GM18502 (cell line): ENCODE measurements around the gene SSBP1.
"Not testable (repeated sequence)": the region's sequence is repeated elsewhere in the genome, so short reads cannot be mapped to it uniquely, and the experiment has no call there.

Experiments used
- ATAC-seq: cut with Tn5 transposase; IDR thresholded peaks from one replicate; pipeline ENCODE4 v1.9.1; 2021; ENCODE audit warnings: mild to moderate bottlenecking; ENCODE audit not compliant: unreplicated experiment, poor library complexity

Gene SSBP1, protein sequence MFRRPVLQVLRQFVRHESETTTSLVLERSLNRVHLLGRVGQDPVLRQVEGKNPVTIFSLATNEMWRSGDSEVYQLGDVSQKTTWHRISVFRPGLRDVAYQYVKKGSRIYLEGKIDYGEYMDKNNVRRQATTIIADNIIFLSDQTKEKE

DNA sequence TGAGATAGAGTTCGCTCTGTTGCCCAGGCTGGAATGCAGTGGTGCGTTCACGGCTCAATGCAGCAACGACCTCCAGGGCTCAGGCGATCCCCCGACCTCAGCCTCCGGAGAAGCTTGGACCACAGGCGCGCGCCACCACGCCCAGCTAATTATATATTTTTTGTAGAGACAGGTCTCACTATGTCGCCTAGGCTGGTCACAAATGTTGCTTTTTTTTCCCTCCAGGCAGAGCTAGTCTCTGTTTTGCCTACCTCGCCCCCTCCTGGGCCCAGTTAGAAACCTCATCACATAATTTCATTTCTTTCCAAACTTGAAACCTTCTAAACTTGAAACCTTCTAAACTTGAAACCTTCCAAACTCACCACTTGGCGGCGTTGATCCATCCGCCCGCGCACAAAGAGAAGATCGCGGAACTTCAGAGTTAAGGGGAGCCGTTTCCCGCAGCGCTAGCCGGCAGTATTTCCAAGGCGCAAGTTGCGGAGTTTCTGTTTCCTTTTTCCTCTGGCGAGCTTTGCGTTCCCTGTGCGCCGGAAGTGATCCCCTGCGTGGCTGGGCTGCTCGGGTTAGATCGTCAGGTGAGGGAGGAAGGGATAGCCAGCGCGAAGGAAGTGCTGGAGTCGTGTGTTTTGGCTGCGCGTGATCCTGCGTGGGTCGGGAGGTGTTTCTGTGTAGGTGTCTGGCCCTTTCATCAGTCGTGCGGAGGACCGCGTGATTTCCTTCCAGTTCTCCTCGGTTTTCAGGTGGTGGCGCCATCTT lies at the start of gene SSBP1:
Gene SSBP1 (plus strand): TSS at position 523 of the 756 bp plus-strand sequence. CDS start 809 bp downstream, outside the sequence.
- ATAC-seq, result peak; percentile 89

DNA sequence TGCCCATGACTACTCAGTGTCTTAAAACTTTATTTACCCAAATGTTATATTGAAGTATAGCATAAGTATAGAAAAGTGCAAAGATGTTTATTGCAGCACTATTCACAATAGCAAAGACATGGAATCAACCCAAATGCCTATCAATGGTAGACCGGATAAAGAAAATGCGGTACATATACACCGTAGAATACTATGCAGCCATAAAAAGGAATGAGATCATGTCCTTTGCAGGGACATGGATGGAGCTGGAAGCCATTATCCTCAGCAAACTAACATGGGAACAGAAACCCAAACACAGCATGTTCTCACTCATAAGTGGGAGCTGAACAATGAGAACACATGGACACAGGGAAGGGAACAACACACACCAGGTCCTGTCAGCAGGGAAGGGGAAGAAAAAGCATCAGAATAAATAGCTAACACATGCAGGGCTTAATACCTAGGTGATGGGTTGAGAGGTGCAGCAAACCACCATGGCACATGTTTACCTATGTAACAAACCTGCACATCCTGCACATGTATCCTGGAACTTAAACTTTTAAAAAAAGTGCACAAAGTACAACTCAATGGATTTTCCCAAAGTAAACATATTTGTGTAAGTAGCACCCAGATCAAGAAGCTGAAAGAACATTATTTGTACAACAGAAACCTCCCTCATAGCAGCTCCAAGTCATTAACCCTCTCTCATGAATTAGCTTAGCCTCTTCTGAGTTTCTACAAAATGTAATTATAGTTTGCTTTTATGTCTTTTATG lies 48.9 kb upstream of the SSBP1 start:
- not testable (repeated sequence) for ATAC-seq

DNA sequence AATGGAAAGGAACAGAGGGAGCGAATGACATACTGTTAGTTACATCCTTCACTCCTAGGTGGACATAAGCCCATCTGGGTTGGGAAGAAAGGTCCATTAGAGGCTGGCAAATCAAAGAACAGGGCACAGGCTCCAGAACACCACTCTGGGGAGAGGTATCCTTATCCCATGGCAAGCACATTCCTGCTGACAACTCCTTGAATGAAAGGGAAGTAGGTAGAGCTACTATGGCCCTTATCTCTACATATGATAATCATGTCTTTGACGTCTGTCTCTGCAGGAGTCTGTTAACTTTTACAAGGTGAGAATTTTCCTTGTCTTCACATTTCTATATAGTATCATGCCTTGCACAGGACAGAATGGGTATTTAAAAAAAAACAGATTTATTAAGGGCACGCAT lies 46.6 kb upstream of the SSBP1 start:
- ATAC-seq, result no peak

DNA sequence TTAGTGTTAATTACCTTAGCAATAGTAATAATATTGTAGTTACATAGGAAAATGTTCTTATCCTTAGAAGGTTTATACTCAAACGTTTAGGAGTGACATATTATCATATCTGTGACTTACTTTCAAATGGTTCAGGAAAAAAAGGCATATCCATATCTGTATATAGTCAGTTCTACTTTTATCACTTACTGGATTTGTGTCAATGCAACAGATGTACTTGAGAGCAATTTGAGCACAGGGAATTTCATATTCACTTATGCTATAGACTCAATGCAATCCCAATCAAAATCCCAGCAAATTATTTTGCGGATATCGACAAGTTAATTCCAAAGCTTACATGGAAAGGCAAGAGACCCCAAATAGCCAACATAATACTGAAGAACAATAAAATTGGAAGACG lies 46.2 kb upstream of the SSBP1 start:
- no peak for ATAC-seq

DNA sequence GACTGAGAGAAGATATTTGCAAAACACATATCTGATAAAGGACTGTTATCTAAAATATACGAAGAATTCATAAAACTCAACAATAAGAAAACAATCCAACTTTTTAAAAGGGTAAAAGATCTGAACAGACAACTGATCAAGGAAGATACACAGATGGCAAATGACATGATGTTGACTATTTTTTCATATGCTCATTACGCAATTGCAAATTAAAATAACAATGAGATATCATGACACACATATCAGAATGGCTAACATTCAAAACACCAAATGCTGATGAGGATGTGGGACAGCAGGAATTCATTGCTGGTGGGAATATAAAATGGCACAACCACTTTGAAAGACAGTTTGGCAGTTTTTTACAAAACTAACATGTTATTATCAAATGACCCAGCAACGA lies 45.1 kb upstream of the SSBP1 start:
- no peak for ATAC-seq

DNA sequence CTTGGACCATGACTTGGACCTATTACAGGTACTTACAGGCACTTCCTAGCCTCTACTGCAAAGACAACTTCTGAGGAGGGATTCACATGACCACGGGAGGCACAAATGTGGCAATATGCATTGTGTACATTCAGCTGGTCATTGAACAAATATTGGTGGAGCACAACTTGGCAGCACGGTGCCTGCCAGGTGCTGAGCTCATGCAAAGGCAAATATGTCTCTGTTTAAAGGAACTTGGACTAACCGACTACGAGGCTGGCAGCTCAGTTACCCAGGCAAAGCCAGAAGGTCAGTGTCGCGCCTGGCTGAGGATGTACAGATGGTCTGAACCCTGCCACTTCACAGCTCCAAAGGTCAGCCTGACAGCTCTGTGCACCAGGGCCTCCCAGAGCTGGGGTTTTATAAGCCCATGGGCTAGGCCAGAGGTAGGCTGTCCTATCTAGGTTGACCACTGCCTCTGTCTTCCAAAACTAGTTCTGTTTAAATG lies 42.3 kb upstream of the SSBP1 start:
- ATAC-seq, result no peak

DNA sequence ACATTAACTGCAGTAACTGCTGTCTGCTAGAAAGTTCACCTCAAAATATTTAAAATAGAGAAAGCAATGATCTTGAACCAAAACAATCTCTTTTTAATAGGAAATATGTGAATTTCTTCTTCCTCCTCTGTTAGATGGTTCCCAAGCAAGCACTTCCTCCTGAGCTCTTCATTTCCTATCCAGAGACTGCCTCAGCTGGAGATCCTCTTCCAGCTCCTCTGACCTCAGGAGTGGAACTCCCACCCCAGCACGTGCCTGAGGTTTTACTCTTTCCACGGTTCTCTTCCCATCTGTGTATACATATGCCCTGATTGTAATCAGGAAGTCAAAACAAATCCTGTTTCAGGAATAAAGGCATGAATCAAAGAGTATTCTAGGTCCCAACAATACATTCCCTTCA lies 41.8 kb upstream of the SSBP1 start:
- no peak for ATAC-seq

DNA sequence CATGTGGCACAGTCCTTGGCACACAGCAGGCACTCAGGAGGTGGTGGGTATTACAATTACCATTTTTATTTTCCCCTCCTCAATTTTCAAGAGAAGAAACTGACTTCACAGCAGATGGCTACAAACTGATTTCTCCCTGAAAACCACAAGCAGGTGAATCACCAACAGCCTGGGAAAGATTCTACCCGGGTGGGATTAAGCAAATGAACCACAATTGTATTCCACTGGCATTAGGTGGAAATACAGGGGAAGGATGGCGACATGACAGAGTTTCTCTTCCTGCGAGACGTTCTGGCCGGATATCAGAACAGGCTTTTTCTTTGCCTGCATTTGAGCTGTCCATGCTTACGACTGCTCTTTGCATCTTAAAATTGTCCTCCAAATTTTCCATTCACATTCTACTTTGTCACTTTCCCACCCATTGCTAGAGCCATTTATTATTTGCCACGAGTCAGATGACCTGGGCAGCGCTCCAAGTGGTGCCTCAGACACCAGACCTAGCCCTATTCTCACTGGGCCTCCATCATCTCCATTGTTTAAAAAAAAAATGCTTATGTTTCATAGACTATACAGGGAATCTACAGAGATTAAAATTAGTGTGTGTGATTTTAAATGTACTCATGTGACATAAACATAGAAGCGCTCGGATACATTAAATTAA lies 40.8 kb upstream of the SSBP1 start:
- ATAC-seq, result no peak

DNA sequence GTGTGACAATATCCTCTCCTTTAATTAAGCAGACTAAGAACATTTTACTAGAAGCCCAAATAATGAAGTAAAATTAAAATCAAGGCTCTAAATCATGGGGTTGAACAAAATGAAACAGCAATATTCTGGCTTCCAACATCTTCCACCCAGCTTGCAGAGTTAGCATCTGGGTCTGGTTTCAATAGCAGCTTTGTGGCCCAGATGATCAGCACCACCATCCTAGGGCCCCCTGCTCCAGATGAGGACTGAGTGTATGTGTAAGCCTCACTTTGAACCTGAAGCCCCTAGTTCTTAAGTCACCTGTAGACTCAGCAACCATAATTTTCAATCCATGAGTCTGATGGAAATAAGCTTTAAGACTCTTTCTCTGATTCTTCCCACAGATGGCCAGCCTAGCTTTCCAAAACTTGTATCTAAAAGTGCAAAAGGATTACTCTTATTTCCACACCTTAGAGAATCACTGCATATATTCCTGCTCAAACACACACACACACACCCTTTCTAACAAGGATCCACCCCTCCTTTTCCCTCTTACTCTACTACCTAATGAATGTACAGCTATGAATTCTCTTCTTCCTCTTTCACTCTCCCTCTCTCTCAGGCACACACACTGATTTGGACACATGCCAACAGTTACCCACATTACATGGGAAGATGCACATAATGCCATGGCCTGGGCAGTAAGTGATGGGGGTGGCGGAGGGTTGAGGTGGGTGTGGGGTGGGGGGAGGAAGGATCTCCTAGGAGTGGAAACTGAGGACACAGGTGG lies 39.7 kb upstream of the SSBP1 start:
- no peak for ATAC-seq

DNA sequence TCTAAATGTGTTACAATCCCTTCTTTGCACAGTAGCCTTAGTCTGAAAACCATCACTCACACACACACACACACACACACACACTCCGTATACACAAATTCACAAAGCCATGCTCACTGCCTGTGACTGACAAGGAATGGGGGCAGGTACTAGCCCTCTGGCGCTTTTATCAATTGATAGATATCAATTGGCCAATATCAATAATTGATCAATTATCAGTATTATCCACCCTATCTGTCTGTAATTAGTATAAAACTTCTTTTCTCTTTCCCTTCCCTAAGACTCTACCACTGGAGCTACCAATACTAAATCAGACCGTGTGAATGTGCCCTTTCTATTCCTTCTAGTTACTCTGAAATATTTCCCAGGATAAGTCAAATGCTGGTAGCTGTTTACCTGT lies 38.3 kb upstream of the SSBP1 start:
- no peak for ATAC-seq

DNA sequence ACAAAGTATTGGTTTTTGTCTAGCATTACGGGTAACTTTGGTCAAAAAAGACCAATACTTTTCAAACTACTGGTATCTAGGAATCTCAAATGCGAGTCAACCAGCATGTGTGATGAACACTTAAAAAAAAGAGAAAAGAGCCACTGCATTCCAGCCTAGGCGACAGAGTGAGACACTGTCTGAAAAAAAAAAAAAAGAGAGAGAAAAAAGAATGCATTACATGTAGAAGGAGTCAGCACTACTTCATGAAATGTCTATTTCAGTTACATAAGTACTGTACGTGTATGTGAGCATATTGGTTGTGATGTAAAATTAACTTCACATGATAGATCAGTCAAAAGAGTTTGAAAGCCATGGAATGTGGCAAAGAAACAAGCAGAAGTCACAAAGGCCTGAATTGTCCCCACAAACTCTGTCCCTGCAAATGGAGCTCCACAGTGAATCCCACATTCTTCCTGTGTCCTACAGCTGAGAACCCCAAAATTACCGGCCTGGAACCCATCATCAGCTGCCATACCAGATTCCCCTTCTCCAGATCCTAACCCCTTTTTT lies 37.8 kb upstream of the SSBP1 start:
- no peak for ATAC-seq

DNA sequence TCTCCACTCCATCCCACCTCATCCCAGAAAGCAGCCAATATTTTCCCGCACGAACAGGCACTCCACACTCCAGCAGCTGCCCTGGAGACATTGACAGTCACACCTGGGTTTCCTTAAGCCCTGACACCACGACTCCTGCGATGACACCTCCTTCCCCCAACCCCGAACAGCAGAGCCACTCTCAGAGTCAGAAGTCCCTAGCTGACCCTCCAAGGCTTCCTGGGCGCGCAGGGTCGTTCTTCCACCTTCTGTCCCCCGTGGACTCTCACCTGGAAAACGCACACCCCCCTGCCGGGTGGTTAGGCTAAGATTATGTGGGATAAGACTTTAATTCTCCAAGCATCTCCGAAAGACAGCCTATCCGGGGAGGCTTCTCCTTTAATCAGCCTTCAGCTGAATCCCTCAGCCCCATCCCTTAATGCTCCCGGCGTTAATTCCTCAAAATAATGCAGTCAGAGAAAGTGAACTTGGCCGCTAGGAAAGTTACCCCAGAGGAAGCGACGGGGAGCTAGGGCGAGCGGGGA lies 37.2 kb upstream of the SSBP1 start:
- no peak for ATAC-seq

DNA sequence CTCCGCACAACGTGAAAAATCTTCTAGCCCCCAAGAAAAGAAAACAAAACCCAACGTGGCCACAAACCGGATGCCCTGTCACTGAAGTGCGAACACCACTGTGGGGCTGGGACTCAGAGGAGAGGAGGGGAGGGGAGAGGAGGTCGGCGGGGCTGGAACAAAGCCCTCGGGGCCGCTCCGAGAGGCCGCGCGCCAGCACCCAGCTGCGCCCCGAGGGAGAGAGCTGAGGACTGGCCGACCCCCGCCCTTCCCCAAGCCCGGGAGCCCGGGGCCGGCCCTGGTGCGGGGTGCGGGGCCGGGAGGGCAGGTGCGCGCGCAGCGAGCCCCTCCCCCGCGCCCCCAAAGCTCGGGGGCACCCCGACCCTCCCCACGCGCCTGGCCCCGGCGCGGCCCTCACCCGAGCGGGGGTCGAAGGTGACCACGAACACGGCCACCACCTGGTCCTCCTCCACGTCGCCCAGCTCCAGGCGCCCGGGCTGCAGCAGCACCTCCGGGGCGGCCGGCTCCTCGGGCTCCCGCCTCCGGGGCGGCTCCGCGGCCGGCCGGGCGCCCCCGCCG lies 36.6 kb upstream of the SSBP1 start:
- ATAC-seq, result peak; percentile 75

DNA sequence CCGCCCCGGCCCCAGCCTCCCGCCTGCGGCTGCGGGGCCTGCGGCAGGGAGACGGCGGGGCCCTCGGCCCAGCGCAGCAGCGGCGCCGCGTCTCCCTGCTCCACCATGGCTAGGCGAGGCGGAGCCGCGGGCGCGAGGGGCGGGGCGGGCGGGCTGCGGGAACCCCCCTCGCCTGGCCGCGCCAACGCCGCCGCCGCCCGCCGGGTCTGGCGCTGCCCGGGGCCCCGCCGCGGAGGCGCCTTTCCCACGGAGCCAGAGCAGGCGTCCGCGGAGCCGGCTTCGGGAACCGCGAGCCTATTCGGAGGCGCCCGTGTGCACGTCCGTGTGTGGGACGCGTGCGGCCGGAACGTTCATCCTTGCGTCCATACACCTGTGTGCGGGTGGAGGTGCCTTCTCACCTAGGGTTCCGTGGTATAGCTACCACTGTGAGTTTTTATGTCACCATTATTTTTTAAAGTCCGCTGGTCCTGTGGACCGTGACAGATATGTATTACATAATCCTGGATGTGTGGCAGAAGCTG lies 36.1 kb upstream of the SSBP1 start, which contains the start of gene DENND11:
Gene DENND11 (minus strand): TSS at position 120 of the 521 bp plus-strand sequence. CDS start 13 bp downstream, at position 107.
- peak; percentile 82 for ATAC-seq

DNA sequence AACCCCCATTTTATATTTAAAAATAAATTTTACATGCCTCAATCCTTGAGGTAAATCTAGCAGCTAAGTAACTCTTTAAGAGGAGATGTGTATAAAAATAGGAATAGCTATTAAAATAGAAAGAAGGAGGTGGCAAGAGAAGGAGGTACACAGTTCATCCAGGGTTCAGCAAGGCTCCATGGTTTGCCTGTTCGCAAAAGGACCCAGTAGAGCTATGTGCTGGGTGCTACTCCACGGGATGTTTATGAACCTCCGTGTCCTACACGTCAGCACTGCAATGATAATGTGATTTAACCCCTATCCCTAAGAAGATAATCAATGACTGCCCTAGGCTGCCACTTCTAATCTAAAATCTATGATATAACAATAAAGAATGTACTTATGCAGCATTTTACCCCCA lies 35.3 kb upstream of the SSBP1 start:
- no peak for ATAC-seq

DNA sequence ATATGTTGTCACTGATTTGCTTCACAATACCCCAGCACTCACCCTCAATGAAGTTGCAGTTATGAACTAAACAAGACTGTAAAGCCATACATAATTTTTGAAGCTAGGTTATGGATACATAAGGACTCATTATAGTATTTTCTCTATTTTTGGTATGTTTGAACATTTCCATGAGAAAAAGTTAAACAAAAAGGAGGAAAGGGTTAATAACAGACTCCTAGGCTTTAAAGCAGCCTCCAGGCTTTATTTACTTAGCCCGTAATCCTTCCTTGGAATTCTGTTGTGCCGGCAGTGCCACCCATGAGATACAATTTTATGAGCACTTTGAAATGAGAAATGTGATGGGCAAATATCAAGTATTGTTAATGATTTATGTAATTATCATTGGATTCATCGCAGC lies 34.0 kb upstream of the SSBP1 start:
- no peak for ATAC-seq

DNA sequence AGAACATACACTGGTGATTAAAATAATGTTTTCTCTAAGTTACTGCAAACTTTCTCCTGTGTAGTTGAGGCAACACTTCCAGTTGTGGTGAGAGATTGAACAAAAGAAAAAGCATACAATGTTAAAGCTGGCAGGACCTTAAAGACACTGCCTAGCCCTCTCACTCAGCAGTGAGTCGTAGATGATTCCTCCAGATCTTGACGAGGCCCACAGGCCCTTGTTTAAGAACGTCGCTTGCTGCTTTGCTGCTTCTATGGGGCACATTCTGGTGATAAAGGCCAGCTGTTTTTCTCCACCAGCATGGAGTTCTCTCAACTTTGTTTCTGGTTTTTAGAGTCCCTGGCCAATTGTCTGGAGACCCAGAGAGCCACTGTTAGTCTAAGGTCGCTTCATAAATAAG lies 33.4 kb upstream of the SSBP1 start:
- no peak for ATAC-seq

DNA sequence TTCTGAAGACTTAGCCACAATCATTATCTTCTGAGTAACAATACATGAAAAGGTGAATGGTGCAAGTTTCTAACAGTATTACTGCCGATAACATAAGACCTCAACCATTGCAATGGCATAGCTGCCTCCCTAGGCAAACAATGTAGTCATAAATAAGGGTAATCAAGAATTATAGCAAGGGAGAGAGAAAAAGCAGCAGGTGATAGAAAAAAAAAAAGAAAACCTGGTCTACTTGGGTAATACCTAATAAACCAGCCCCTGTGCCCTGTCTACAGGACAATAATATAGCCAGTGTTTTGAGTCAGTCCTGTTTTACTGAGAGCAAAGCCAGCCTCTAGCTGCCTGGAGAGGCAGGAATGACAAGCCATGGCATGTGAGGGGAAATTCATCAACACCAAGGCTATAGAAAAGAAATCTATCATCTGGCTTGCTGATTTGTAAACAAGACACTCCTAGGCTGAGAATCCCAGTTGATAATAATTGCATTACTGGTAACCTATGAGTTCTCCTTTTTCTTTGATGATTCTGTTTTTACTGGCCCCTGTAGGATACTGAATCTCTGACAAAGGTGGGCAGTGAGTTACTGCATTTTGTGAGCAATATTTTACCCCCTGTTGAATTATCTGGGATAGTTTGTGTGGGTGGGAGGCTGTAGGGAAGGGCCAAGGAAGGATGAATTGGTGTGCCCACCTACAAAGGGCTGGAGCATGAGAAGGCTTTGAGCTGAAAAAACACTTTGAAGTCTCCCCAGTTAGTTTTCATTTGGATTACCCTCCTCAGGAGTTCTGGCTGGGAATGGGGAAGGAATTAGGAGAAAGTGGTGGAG lies 31.7 kb upstream of the SSBP1 start:
- no peak for ATAC-seq
